Ascending aorta (tissue), 1 donor: Measurements from ENCODE around the gene C12orf50. TPM values are rescaled to one million over a fixed set of nuclear protein-coding genes. Genes with fewer than 3 reads are reported as not detected.

Experiments
- total RNA-seq: library from RNA; depleted of rRNA; stranded (reverse); fragments of >200 nt; gene quantifications from one replicate; pipeline ENCODE4 v1.1.0, GENCODE V29; 2016

Gene C12orf50
- total RNA-seq, 1 donor from 2014 or later = not detected

Other genes with a start within 250 kb of the C12orf50 start
- gene CEP290, start 112.7 kb upstream of the C12orf50 start, total RNA-seq = 7.2 TPM
- gene TMTC3, start 112.9 kb upstream of the C12orf50 start, total RNA-seq = 14.5 TPM